PFSK-1 (cell line): ENCODE data around the gene TCOF1.
A peak's percentile ranks its signal among the peaks of the same experiment; 100 is the strongest.

Experiments used
- FOXP2 ChIP-seq: optimal IDR thresholded peaks from 2 replicates; pipeline ENCODE3; 2011; ENCODE audit warnings: borderline replicate concordance, control low read depth, inconsistent platforms; ENCODE audit not compliant: insufficient read depth; ENCODE audit errors: extremely low read length, extremely low read depth
- POLR2AphosphoS5 ChIP-seq: IDR thresholded peaks from 2 replicates; pipeline ENCODE4 v1.6.1; 2012; ENCODE audit warnings: low read depth, mild to moderate bottlenecking, control low read depth, low read length, moderate library complexity
- SIN3A ChIP-seq: IDR thresholded peaks from 2 replicates; pipeline ENCODE4 v1.6.1; 2012; ENCODE audit warnings: mild to moderate bottlenecking, low read length, moderate library complexity, borderline replicate concordance; ENCODE audit not compliant: insufficient read depth
- TAF1 ChIP-seq: IDR thresholded peaks from 2 replicates; pipeline ENCODE4 v1.6.1; 2012; ENCODE audit warnings: low read length, control low read depth, borderline replicate concordance; ENCODE audit not compliant: insufficient read depth
- TF ChIP-seq, protein P1 (sequence below), 2 experiments: IDR thresholded peaks; 2 replicates each; pipeline versions ENCODE4 v1.6.1 to v1.8.0; 2011 to 2012; ENCODE audit warnings: low read depth in 2 of 2, low read length in 2 of 2, control low read depth in 1 of 2, inconsistent platforms in 1 of 2, mild to moderate bottlenecking in 1 of 2, moderate library complexity in 1 of 2; ENCODE audit not compliant: insufficient read depth in 1 of 2

The TCOF1 gene

DNA sequence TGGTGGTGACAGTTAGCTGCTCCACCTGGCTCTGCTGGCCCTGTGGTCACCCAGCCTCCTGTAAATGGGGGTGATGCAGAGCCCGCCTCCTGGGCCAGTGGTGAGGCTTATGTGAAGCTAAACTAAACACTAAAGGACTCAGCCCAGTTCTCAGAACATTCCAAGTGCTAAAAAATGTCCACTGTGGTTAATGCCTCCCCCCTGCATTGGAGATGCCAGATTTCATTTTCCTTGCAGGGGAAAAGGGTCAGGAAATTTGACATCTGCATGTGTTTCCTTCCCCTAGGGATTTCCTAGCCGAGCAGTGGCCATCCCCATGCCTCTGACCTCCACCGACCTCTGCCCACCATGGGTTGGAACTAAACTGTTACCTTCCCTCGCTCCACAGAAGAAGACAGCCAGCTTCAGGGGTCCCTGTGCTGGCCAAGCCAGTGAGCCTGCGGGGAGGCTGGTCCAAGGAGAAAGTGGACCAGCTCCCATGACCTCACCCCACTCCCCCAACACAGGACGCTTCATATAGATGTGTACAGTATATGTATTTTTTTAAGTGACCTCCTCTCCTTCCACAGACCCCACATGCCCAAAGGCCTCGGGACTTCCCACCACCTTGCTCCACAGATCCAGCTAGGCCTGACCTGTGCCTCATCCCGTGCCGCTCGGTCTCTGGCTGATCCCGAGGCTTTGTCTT lies 42.2 kb downstream of the TCOF1 start:
- TF ChIP-seq FOXP2, result no peak
- no peak for TF ChIP-seq SIN3A
- TF ChIP-seq, protein P1, sequence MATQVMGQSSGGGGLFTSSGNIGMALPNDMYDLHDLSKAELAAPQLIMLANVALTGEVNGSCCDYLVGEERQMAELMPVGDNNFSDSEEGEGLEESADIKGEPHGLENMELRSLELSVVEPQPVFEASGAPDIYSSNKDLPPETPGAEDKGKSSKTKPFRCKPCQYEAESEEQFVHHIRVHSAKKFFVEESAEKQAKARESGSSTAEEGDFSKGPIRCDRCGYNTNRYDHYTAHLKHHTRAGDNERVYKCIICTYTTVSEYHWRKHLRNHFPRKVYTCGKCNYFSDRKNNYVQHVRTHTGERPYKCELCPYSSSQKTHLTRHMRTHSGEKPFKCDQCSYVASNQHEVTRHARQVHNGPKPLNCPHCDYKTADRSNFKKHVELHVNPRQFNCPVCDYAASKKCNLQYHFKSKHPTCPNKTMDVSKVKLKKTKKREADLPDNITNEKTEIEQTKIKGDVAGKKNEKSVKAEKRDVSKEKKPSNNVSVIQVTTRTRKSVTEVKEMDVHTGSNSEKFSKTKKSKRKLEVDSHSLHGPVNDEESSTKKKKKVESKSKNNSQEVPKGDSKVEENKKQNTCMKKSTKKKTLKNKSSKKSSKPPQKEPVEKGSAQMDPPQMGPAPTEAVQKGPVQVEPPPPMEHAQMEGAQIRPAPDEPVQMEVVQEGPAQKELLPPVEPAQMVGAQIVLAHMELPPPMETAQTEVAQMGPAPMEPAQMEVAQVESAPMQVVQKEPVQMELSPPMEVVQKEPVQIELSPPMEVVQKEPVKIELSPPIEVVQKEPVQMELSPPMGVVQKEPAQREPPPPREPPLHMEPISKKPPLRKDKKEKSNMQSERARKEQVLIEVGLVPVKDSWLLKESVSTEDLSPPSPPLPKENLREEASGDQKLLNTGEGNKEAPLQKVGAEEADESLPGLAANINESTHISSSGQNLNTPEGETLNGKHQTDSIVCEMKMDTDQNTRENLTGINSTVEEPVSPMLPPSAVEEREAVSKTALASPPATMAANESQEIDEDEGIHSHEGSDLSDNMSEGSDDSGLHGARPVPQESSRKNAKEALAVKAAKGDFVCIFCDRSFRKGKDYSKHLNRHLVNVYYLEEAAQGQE (IDR thresholded peaks at IDR 0.05; ENCODE audit: insufficient read depth in 1 of 2, low read depth in 2 of 2, low read length in 2 of 2), result no peak
- no peak for TF ChIP-seq POLR2AphosphoS5
- TF ChIP-seq TAF1, result no peak

- TF ChIP-seq POLR2AphosphoS5 (peak; percentile 41; the same call in 1 of the 2 replicates), TAF1 (no peak), FOXP2 (no peak), SIN3A (no peak)
- TF ChIP-seq, protein P1 (IDR thresholded peaks at IDR 0.05; ENCODE audit: insufficient read depth in 1 of 2, low read depth in 2 of 2, low read length in 2 of 2), result no peak
Observed at GRCh38 chr5:150400316-150401075, 43.0 kb downstream of the TCOF1 start.

DNA sequence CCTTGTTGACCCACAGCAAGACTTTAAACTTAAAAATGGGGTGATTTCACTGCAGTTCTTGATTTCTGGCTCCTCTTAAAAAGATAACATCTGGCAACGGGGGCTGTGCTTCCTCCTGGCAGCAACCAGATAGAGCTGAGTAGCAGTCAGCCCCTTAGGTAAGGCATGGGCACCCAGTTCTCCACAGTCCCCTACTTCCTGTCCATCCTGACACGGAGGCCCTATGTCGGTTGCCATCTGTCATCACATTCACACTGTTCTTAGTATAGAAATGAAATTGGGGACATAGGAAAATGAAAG lies 43.5 kb downstream of the TCOF1 start:
- TF ChIP-seq, protein P1 (IDR thresholded peaks at IDR 0.05; ENCODE audit: insufficient read depth in 1 of 2, low read depth in 2 of 2, low read length in 2 of 2), result no peak
- no peak for TF ChIP-seq TAF1
- no peak for TF ChIP-seq FOXP2
- no peak; the same call in 1 of the 2 replicates for TF ChIP-seq POLR2AphosphoS5
- no peak for TF ChIP-seq SIN3A

DNA sequence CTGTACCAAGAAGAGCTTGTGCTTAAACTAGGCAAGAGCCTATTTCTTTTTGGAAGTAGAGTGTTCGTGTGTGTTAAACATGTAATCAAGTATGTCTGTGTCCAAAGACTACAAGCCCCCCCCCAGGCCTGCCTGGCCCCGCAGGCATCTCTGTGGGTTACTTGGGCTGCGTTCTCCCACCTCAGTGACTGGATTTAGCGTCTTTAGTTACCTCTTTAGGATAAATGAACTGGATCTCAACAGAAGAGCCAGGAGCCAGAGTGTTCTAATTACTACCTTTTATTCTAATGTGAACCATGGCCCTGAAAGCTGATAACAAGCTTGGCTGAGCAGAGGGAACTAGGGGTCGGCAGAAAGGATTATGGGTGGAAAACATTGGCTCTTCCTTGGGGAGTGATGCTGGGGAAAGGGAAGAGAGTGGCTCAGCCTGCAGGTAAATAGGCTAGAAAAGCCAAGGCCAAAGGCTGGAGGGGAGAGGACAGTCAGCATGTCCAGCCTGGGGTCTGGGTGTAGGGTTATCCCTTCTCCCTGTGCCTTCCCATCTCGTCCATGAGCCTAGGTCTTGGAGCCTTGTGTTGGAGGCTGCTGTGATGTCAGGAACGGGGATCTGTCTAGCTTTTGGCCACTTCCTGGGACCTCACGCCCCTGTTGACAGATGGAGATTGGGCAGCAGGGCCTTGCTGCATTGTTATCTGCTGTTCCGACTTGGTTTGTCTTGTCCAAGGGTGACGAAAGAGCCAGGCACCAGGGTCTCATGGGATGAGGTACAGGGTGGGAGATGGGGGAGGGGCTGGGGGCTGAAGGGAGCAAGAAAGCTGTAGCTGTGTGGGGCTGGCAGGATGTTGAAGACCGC lies 44.1 kb downstream of the TCOF1 start:
- TF ChIP-seq SIN3A, result no peak
- no peak for TF ChIP-seq FOXP2
- TF ChIP-seq POLR2AphosphoS5, result 0 out of 2 replicates have a peak, but pooled peaks have one; percentile 26
- no peak for TF ChIP-seq TAF1

DNA sequence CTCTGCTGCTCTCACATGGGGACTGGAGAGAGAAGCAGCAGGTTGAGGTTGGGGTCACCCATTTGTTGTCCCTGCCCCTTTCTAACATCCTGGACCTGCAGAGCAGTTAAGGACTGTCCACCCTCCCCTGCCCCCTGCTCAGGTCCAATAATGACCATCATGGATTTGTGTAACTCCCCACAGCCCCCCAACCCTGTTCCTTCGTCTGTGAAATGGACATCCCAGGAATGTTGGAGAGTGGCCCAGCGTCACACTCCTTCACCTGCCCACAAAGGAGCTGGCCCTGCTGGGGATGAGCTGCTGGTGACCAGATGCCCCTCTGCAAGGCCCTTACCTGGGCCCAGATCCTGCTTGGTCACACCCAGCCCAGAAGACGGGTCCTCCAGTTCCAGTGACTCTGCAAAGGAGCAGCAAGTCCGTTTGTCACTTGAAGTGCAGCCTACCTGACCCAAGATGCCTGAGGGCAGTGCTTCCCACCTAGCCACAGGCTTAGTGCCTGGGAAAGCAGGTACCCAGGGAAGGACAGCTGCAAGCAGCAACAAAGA lies 44.8 kb downstream of the TCOF1 start:
- no peak for TF ChIP-seq FOXP2
- no peak for TF ChIP-seq TAF1
- no peak for TF ChIP-seq SIN3A
- TF ChIP-seq, protein P1 (IDR thresholded peaks at IDR 0.05; ENCODE audit: insufficient read depth in 1 of 2, low read depth in 2 of 2, low read length in 2 of 2), result no peak
- no peak for TF ChIP-seq POLR2AphosphoS5
